ENCODE results near the gene EXD3. TPM values are rescaled to one million over a fixed set of nuclear protein-coding genes. Genes with fewer than 3 reads are reported as not detected.

The EXD3 gene
- polyA plus RNA-seq, 1 donor, result 16.6 TPM

- no peak for DNase-seq
Measured at GRCh38 chr9:137281345-137282116, 141.4 kb downstream of the EXD3 start.

- no peak for DNase-seq
Measured at GRCh38 chr9:137280474-137281344, 142.3 kb downstream of the EXD3 start.

- no peak for DNase-seq
Measured at GRCh38 chr9:137279741-137280473, 143.1 kb downstream of the EXD3 start.

GRCh38 chr9:137278721-137279711 is 143.9 kb downstream of the EXD3 start:
- no peak for DNase-seq

GRCh38 chr9:137278061-137278701 is 144.8 kb downstream of the EXD3 start:
- no peak for DNase-seq

GRCh38 chr9:137277329-137278041 is 145.5 kb downstream of the EXD3 start, which contains the start of gene TOR4A:
TOR4A (plus strand) TSS chr9:137277726; CDS start chr9:137278690, 964 bp downstream.
- peak; percentile 69 for DNase-seq

- peak; percentile 87 for DNase-seq
Measured at GRCh38 chr9:137276473-137277328, 146.3 kb downstream of the EXD3 start.

GRCh38 chr9:137275588-137276472 is 147.1 kb downstream of the EXD3 start:
- DNase-seq, result no peak

- no peak for DNase-seq
Measured at GRCh38 chr9:137275203-137275587, 147.8 kb downstream of the EXD3 start.

GRCh38 chr9:137273611-137274320 is 149.2 kb downstream of the EXD3 start:
- no peak for DNase-seq

- DNase-seq, result no peak
Measured at GRCh38 chr9:137273095-137273490, 149.9 kb downstream of the EXD3 start.

- no peak for DNase-seq
Measured at GRCh38 chr9:137272241-137273094, 150.5 kb downstream of the EXD3 start.

GRCh38 chr9:137271696-137272076 is 151.3 kb downstream of the EXD3 start:
- DNase-seq, result no peak

- no peak for DNase-seq
Measured at GRCh38 chr9:137270929-137271695, 151.8 kb downstream of the EXD3 start.

- no peak for DNase-seq
Measured at GRCh38 chr9:137269231-137269772, 153.7 kb downstream of the EXD3 start.
